ENCODE measurements around the gene PXDN.
"Not testable (repeated sequence)": the region's sequence is repeated elsewhere in the genome, so short reads cannot be mapped to it uniquely, and the experiment has no call there.

Gene PXDN

DNA sequence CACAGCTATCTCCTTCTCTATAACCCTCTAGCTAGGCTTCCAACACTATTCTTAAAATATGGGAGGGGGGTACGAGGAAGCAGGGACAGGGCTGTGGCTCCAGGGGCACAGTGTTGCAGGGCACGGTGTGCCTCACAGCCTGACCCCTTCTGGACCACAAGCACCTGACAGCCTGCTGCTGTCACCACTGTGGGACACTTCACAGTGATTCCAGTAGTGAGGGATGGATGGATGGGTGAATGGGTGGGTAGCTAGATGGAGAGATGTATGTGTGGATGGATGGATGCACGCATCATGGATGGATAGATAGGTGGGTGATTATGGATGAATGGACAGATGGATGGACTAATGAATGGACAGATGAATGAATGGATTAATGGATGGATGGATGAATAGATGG is 21.6 kb downstream of the PXDN start:
- DNase-seq (ENCODE audit: low read depth), result no peak

DNA sequence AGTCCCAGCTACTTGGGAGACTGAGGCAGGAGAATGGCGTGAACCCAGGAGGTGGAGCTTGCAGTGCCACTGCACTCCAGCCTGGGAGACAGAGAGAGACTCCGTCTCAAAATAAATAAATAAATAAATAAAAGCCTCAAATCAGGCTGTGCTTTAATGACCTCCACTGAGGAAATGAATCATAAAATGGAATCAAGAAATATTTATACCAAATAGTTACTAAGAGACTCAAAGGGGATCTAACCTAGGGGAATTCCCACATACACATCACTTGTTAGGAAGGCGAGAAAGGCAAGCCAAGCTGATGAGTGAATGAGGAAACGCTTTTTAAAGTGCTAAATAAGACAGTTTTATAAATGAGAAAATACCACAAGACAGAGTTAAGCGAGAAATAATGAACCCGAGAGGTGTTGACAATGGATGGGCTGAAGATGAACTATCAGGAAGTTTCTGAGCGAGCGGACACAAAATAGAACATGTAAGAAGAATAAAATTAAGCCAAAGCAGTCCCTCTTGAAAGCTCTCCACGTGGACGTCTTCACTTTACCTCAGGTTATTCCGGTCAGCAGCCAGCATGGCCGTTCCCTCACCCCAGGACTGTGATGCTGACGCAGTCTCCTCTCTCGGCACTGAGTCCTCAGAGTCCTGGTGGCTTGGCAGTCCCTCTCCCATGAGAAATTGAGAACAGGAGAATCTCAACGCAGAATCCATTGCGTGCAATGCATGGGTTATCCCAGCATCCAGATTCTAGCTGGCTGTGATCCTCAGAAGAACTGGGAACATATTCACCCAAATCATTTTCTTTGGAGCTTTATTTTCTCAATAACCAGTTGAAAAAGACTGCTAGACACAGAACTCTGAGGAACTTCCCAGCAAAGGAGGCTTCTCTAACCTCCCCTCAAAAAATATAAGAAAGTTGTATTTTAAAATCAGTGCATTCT is 22.3 kb downstream of the PXDN start:
- DNase-seq (ENCODE audit: low read depth), result peak; percentile 72

DNA sequence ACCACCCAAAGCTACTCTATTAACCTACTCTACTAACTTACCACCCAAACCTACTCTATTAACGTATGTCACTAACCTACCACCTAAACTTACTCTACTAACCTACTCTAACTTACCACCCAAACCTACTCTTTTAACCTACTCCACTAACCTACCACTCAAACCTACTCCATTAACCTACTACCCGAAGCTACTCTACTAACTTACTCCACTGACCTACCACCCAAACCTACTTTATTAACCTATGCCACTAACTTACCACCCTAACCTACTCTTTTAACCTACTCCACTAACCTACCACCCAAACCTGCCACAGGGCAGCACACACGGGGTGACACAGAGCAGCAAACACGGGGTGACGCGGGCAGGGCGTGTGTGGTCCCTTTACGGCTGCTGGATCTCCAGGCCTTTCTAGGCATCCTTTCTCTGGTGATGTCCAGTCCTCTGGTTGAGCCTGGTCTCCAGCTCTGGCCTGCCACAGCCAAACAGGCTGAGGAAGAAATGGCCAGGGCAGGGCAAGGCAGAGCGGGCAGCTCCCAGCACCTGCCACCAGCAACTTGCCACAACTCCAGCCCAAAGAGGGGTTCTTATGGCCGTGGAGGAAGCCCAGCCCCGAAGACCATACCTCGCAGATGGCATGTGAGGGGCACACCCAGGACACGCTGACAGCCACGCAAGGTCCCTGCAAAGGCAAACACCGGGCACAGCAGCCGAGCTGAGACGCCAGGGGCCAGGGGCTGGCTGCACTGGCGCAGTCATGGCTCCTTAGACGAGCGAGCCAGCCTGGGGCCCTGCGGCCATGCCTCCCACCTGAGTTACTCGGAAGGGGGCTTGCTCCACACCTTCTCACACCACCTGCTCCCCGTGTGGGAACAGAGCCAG is 25.7 kb downstream of the PXDN start:
- no peak for DNase-seq (ENCODE audit: low read depth)

DNA sequence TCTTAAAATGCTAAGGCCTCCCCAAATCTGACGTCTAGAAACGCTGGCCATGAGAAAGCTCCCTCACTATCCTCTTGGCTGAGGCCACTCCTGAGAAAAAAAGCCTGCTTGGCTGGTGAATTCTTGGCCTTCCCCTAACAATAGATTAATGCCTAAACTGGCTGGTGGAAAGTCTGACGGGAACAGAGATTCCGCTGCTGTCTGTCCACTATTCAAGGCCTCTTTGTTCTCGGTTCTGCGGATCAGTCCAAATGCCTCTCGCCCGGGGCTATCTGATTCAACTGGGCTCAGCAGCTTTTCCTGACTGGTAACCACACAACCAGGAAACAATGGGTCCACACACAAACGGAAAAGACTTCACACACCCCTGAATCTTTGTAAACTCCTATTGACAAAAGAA is 27.2 kb downstream of the PXDN start:
- DNase-seq (ENCODE audit: low read depth), result no peak

DNA sequence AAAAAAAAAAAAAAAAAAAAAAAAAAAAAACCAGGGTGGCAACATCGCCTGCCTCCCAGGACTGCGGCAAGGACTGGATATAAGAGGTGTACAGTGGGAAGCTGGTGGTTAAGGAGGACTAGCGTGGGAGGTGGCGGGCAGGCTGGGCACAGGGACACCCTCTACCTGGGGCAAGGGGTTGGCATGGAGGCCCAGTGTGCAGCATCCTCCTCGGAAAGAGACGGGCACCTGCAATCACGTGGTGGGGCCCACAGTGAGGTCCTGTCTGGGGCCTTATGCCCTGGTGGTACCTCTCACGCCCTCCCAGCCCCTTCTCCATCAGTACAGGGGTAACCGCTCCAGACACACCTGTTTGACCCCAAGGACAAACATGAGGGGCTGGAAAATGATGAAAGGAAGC is 27.9 kb downstream of the PXDN start:
- no peak for DNase-seq (ENCODE audit: low read depth)

DNA sequence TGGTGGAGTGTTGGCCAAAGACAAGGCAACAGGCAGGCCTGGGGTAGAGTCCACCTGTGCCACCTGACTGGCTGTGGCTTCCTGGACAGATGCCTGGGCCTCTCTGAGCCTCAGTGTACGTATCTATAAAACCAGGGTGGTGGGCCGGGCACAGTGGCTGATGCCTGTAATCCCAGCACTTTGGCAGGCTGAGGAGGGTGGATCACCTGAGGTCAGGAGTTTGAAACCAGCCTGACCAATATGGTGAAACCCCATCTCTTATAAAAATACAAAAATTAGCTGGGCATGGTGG is 28.4 kb downstream of the PXDN start:
- DNase-seq (ENCODE audit: low read depth), result not testable (repeated sequence)

DNA sequence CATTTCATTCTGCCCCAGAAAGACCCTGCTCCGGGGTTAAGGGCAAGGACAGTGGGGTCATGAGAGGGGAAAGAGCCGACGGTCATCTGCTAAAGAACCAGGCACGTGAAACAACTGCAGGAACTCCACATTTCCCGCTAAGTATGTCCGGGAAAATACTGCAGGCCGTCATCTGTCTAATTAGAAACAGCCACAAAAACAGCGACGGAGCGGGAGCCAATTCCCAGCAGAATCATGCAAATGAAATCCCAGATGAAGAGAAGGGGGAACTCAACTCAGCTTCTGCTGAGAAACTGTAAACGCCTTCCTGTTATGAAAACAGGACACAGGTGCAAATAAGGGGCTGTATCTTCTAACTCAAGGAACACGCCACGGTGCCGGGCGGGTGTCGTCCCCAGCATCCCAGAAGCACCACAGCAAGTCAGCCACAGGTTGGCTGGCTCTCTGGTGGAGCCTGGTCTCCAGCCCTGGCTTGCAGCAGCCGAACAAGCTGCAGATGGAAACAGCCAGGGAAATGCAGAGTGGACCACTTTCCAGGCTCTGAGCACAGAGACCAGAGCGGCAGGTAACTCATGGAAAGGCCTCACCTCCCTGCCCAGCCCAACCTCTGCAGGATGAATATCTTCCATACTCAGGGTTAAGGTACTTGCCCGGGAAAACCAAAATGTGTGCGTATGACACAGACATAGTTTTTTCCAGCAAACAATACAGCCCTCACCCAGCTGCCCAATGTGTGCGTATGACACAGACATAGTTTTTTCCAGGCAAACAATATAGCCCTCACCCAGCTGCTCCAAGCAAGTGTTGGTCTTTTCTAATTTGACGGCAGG is 28.9 kb downstream of the PXDN start:
- DNase-seq (ENCODE audit: low read depth), result no peak

DNA sequence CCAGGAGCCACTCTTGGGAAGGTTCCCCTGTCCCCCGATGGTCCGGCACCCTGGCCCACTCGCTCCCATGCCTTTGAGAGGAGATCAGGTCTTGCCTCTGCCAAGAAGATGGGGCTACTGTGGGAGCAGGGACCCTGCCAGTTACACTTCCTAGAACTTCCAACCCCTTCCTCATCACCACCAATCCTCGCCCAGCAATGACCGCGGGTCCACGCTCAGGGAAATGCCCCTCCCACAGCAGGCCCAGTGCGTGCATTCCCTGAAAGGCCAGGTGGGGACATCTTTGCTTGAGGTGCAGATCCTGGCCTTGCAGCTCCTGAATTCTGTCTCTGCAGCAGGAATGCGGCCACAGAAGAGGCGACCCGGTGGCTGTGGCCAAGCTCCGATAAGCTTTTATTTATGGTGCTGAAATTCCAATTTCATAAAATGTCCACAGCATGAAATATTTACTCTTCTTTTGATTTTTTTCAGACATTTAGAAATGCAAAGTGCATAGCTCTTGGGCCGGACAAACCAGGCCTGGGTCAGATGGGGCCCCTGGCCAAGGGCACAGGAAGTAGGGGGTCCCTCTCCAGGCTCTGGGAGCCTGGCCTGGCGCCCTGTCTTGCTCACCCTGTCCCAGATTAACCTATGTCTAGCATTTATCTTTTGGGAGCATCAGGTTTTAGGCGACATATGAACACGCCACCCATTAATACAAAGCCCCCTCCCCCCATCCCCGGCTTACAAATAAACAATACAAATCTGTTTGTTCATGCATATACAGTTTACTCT is 29.8 kb downstream of the PXDN start:
- no peak for DNase-seq (ENCODE audit: low read depth)

DNA sequence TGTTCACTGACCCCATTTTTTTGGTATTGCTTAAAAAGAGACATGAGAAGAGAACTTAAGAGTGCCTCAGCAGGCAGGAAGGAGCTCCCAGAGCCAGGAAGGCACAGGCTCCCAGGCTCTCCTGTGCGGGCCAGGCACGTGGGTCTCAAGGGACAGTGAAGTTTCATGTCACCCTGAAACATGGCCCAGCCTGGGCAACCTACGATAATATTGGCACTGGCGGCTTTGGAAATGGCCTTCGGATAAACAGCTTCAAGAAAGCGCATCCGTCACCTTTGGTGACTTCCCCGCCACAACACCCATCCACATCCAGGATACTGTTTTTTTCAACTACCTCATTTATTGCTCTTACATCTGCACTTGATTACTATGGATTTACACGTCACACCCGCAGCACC is 30.5 kb downstream of the PXDN start:
- no peak for DNase-seq (ENCODE audit: low read depth)

DNA sequence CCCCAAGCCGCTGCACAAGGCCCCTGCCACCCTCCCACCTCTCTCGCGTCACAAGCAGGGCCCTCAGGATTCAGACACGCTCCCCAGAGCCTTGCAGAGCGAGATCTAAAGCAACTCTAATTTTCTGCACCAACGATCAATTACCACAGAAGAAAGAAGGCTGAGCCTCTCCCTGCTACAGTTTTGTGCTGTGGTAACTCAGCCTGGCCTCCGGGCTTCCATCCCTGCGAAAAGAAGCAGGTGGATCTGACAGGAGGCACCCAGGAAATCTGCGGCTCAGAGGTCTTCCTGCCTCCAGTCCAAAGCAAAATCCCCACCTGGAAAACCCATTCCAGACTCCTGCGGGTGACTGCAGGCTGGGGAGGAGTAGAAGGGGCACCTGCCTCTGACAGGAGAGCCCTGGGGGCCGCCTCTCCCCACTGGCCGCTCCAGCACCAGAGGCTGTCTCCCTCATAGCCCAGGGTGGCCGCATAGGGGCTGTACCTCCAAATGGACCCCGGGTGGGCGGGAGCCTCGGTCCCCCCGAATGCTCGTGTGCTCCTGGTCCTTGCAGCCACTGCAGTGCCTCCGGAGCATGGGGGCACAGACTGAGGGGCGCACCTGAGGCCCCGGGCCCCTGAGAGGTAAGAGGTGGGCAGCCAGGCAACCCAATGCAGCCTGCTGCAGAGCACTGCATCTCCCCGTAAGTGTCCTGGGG is 31.0 kb downstream of the PXDN start:
- DNase-seq (ENCODE audit: low read depth), result no peak

DNA sequence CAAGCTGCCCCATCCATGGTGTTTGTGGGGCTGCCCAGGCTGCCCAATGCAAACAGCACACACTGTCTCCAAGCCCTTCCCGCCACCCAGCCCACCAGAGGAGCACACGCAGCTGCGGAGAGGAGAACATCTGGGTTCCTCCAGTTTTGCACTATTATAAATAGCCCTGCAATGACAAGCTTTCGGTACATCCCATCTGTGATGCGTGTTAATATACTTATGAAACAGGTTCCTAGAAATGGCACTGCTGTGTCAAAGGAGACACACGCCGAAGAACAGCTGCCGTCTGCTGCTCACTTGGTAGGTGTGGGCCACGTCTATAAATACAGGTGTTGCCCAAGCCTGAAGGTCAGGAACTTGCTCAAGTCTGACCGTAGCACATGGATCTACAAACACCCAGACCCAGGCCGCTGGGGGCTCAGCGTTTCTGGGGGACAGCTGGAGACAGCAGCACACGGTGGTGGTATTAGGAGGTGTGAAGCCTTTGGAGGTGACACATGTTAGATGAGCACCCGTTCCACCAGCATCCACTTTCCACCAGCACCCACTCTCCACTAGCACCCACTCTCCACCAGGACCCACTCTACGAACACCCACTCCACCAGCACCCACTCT is 34.3 kb downstream of the PXDN start:
- no peak for DNase-seq (ENCODE audit: low read depth)

DNA sequence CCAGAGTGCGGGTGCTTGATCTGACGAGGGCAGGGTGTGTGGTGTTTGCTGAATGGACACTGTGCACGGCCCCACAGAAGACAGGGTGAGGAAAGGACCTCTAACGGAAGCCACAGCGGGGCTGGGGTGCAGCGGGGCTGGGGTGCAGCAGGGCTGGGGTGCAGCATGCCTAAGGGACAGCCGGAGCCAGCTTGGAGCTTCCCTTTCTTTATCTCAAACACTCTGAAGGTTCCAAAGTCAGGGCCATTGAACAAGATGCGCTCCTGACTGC is 35.0 kb downstream of the PXDN start:
- DNase-seq (ENCODE audit: low read depth), result no peak

DNA sequence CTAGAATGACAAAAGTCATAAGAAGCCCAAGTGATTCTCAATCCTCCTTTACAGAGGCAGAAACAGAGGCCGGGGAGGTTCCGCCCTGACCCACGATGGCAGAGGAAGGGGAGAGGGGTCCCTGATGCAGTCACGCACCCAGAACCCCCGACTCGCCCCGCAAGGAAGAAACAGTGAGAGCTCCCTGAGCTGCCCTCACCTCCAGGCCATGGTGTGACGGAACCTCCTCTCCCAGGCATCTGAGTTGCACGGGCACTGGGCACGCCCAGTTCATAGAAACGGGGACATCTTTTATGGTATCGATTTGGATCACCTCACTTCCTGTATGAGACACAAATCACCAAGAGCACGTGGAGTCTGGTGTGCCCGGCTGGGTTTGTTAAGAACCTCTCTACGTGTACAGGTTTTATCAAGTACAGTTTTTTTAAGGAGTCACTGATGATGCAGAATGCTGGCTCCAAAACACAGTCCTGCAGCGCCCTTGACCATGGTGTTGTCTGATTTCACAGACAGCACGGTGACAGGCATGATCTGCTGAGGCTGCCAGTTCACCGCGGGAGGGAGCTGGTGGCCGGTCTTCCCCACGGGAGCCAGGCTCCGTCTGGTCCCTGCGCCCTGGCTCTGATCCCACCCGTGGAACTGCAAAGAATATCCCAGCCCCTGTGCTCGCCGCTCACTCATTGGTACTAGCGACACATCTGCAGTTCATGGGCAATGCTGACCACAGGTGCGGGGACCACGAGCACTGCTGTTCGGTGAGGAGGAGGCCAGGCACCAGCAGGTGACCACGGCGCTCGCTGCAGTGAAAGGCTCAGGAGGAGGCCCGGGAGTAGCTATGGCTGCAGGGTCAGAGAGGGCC is 35.6 kb downstream of the PXDN start:
- no peak for DNase-seq (ENCODE audit: low read depth)

DNA sequence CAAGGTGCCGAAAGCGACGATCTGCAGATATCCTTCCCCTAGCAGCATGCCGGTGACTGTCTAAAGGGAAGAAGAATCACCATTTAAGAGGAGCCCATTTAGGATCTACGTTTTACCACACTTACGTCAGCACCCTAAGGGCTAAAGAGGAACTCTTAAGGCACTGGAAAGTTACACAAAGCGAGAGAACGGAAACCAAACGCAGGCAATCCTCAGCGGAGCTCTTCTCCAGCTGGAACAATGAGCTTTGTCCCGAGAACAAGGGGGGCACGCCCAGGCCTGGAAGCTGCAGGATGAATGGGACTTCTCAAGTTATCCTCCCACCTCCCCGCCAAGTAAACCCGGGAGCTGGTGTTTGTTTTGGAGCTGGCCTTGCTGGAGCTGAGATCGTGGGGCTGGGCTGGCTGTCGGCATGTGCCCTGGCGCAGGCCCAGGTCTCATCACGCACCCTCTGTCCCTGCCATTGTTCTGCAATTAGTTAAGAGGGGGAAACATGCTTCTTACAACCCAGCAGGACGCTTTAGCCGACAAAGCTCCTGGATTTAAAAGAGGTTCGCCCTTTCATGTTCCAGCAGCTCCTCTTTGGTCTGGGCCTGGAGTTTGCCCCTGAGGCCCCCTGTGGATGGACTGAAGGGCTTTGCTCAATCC is 36.4 kb downstream of the PXDN start:
- DNase-seq (ENCODE audit: low read depth), result peak; percentile 83

DNA sequence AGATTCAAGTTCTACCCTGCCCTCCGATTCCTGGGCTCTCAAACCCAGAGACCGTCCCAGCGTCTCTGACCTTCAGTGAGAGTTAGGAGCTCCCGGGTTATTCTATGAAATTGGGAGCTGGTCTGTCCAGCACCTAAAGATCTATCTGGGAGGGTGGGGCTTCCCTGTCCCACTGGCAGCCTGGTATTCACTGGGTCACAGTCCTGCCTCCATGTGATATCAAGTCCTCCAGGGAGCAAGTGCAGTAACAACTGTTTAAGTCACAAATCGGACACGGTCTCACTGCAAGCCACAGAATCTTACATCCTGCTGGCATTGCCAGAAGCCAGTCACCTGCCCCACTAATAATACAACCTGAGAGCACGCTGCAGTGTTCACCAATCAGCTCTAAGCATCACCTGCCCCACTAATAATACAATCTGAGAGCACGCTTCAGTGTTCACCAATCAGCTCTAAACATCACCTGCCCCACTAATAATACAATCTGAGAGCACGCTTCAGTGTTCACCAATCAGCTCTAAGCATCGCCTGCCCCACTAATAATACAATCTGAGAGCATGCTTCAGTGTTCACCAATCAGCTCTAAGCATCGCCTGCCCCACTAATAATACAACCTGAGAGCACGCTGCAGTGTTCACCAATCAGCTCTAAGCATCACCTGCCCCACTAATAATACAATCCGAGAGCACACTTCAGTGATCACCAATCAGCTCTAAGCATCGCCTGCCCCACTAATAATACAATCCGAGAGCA is 38.0 kb downstream of the PXDN start:
- not testable (repeated sequence) for DNase-seq (ENCODE audit: low read depth)

DNA sequence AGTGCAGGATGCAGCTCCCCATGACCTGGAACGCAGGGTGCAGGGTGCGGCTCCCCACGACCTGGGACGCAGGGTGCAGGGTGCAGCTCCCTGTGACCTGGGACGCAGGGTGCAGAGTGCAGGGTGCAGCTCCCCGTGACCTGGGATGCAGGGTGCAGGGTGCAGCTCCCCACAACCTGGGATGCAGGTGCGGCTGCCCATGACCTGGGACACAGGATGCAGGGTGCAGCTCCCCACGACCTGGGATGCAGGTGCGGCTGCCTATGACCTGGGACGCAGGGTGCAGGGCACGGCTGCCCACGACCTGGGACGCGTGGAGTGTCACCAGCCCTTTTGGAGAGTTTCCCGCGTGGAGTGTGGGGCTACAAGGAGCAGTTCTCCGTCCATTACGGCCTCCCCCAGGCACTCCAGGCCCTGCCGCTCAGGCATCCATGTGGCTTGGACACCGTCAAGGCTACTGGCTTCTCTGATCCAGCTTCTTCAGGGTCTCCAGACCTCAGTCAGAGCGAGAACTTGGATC is 38.7 kb downstream of the PXDN start:
- no peak for DNase-seq (ENCODE audit: low read depth)

DNA sequence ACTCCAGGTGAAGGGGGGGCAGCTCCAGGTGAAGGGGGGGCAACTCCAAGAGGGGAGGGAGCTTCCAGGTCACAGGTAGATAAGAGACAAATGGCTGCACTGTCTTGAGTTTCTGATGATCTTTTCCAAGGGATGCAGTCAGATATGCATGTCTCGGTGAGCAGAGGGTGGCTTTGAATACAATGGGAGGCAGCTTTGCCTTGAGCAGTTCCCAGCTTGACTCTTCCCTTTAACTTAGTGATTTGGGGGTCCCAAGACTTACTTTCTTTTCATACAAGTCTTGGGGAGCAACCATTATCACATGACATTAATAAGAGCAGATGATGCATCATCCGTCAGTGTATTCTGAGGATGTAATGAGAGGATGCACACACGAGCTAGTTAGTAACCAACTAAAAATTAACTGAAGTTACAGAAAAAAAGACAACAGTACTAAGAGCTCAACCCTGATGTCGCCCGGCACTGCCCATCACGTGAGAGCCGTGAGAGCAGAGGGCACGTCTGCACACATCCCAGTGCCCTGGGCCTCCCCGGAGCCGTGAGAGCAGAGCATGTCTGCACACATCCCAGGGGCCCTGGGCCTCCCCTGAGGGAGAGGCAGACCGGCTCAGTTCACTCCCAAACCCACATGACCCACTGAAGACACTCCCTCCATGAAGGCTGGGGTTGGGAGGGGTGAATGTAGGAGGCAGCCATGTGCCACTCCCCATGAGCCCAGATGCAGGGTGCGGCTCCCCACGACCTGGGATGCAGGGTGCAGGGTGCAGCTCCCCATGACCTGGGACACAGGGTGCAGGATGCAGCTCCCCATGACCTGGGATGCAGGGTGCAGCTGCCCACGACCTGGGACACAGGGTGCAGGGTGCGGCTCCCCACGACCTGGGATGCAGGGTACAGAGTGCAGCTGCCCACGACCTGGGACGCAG is 39.4 kb downstream of the PXDN start:
- DNase-seq (ENCODE audit: low read depth), result no peak

Measured in stromal cell of bone marrow (primary cell).